Sigmoid colon (tissue), 7 donors: ENCODE data around the gene IFI35. TPM values are rescaled to one million over a fixed set of nuclear protein-coding genes. Genes with fewer than 3 reads are reported as not detected.

Experiments used
- DNase-seq: peaks from one replicate; pipeline ENCODE4 v3.0.0-alpha.2; 2019
- H3K27ac ChIP-seq, 4 donors: fragments of 200-600 bp; sonication (generic); one replicate each; pipeline ENCODE4 v1.5.1; 2016 to 2019; ENCODE audit warnings: mild to moderate bottlenecking in 1 of 4
- H3K27me3 ChIP-seq, 3 donors: fragments of 200-600 bp; sonication (generic); one replicate each; pipeline ENCODE4 v1.5.1; 2019; ENCODE audit warnings: mild to moderate bottlenecking in 1 of 3
- H3K36me3 ChIP-seq, 4 donors: fragments of 200-600 bp; sonication (generic); one replicate each; pipeline ENCODE4 v1.5.1; 2016 to 2019
- H3K4me1 ChIP-seq, 4 donors: fragments of 200-600 bp; sonication (generic); one replicate each; pipeline ENCODE4 v1.5.1; 2017 to 2019
- H3K4me3 ChIP-seq, 4 donors: fragments of 200-600 bp; sonication (generic); one replicate each; pipeline ENCODE4 v1.5.1; 2017 to 2019; ENCODE audit warnings: mild to moderate bottlenecking in 2 of 4, moderate library complexity in 1 of 4
- H3K9me3 ChIP-seq, 4 donors: fragments of 200-600 bp in 3 of 4; sonication (generic) in 3 of 4; one replicate each; pipeline versions ENCODE4 v1.5.1 to v1.6.1; 2013 to 2019
- EP300 ChIP-seq, 4 donors: sonication (generic); formaldehyde crosslinking; IDR thresholded peaks; one replicate each; pipeline ENCODE4 v1.6.1; 2017; ENCODE audit warnings: antibody characterized with exemption in 4 of 4
- POLR2A ChIP-seq, 2 donors: fragments of 450-650 bp; IDR thresholded peaks; one replicate each; pipeline ENCODE4 v1.6.1; 2016; ENCODE audit warnings: antibody characterized with exemption in 2 of 2, mild to moderate bottlenecking in 2 of 2, moderate library complexity in 2 of 2
- POLR2AphosphoS5 ChIP-seq, 4 donors: sonication (generic); formaldehyde crosslinking; IDR thresholded peaks; one replicate each; pipeline ENCODE4 v1.6.1; 2017; ENCODE audit warnings: antibody characterized with exemption in 4 of 4
- WGBS, 2 donors: extraction: QIAGEN DNeasy Blood & Tissue Kit; methylation state at CpG; one replicate each; pipeline ENCODE4 v1.1.7; 2013; 5-methylcytosine and 5-hydroxymethylcytosine counted together
- intact Hi-C: fragments of 100-400 bp; cut with DNase I; formaldehyde crosslinking; loops from one replicate; pipeline ENCODE4 v1.15.1; 2023
- polyA plus RNA-seq, 3 donors: library from polyadenylated mRNA; stranded (reverse); fragments of 200-250 nt; gene quantifications; one replicate each; pipeline ENCODE4 v1.2.3, GENCODE V29; 2013
- total RNA-seq, 4 donors: library from RNA; depleted of rRNA; stranded (reverse); fragments of >200 nt; gene quantifications; one replicate each; pipeline ENCODE4 v1.1.0, GENCODE V29; 2016
- TF ChIP-seq, protein P1 (sequence below), 4 experiments: fragments of 450-650 bp in 3 of 4; fragments of 200-600 bp in 1 of 4; IDR thresholded peaks; one replicate each; pipeline ENCODE4 v1.5.1; 2016 to 2019; ENCODE audit warnings: antibody characterized with exemption in 4 of 4, mild to moderate bottlenecking in 3 of 4, moderate library complexity in 2 of 4
- donor health status: healthy with polysubstance abuse.
- donor health status: Bipolar disorder and iron deficiency.
- donor health status: healthy.

The IFI35 gene
- total and polyA plus RNA-seq, 7 donors: 22.4 to 77.9 (median 48.6) TPM

DNA sequence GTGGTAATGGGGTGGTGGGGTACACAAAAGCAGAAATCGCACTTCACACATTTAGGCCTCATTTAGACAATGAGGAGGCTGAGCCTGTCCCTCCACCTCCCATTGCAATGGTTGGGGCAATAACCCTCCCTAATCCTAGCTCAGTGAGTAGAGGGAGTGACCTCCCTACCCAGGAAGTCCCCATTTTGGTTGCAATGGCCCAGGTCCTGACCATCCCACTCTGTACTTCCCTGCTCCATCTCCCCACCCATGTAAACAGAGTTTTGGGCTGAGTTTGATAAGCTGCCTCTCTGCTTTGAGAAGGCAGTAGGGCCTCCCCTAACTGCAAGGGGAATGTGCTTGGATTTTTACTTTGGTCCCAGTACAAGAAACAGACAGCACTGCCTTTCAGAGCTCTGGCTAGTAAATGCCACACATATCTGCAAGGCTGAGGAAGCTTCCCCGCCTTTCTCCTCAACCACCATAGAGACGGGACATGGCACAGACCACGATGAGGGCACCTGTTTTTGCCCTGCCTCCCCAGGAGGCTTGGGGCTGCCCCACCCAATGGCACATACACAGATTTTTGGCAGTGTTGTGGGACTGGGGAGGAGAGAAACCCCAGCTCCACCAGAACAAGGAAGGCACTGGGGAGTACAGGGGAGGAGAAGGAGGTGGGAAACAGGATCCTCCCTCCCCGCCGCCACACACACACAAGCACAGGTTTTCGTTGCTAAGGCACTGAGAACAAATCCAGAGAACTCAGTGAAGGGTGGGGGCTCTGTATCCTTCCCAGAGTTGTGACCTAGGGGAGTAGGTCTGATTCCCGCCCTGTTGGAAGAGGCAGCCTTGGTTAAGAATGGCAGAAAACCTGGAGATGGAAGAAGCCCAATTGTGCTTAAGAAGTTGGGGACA lies 8.3 kb downstream of the IFI35 start:
- Histone ChIP-seq H3K9me3 (no peaks in the 10 kb centered on the region), H3K27me3 (no peaks in the 10 kb centered on the region), H3K4me3 (no peak overlapping the region), H3K36me3 (peaks cover 10 to 63% (median 34%) of the 10 kb centered on the region in 4 donors), H3K4me1 (peaks cover 0 to 32% (median 29%) of the 10 kb centered on the region in 4 donors), H3K27ac (peak overlapping the region; percentile 43 to 67 (median 54))
- WGBS, 2 donors: 79 to 80% methylated on average over 8 of the region's 8 CpGs
- no peak for TF ChIP-seq POLR2AphosphoS5 (IDR thresholded peaks at IDR 0.05)
- TF ChIP-seq, protein P1, sequence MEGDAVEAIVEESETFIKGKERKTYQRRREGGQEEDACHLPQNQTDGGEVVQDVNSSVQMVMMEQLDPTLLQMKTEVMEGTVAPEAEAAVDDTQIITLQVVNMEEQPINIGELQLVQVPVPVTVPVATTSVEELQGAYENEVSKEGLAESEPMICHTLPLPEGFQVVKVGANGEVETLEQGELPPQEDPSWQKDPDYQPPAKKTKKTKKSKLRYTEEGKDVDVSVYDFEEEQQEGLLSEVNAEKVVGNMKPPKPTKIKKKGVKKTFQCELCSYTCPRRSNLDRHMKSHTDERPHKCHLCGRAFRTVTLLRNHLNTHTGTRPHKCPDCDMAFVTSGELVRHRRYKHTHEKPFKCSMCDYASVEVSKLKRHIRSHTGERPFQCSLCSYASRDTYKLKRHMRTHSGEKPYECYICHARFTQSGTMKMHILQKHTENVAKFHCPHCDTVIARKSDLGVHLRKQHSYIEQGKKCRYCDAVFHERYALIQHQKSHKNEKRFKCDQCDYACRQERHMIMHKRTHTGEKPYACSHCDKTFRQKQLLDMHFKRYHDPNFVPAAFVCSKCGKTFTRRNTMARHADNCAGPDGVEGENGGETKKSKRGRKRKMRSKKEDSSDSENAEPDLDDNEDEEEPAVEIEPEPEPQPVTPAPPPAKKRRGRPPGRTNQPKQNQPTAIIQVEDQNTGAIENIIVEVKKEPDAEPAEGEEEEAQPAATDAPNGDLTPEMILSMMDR (IDR thresholded peaks at IDR 0.05): no peak
- no peak for TF ChIP-seq EP300 (IDR thresholded peaks at IDR 0.05)
- peak; percentile 24 for DNase-seq
- intact Hi-C loops: no loop called here

DNA sequence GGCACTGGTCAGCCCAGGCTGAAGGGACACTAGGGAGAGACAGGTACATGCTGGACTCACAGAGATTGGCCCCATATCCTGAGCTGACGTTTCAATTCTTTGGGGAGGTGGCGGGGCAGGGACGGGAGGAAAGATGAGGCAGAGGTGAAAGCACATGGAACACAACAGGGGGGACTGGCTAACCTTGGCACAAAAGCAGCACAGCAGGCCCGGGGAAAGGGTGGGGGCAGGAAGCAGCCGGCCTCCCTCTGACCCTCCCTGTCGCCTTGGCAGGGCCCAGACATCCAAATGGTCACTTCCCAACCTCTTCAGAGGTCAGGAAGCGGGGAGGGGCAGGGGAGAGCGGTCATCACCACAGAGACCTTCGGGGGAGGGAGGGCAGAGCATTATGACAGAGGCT lies 9.0 kb downstream of the IFI35 start:
- peak; percentile 80 for DNase-seq
- H3K27me3 ChIP-seq: no peaks in the 10 kb centered on the region
- H3K4me1 ChIP-seq: peaks cover 0 to 34% (median 32%) of the 10 kb centered on the region in 4 donors
- 80 to 82% methylated on average over 9 of the region's 9 CpGs for WGBS, 2 donors
- no peak overlapping the region for H3K4me3 ChIP-seq
- peaks cover 10 to 63% (median 34%) of the 10 kb centered on the region in 4 donors for H3K36me3 ChIP-seq
- H3K27ac ChIP-seq: peak overlapping the region; percentile 43 to 67 (median 54)
- intact Hi-C loops: no loop called here
- H3K9me3 ChIP-seq: no peaks in the 10 kb centered on the region
- peak in 2 of 4 donors; percentile 31 for TF ChIP-seq POLR2AphosphoS5 (IDR thresholded peaks at IDR 0.05)
- TF ChIP-seq, protein P1 (IDR thresholded peaks at IDR 0.05): no peak

DNA sequence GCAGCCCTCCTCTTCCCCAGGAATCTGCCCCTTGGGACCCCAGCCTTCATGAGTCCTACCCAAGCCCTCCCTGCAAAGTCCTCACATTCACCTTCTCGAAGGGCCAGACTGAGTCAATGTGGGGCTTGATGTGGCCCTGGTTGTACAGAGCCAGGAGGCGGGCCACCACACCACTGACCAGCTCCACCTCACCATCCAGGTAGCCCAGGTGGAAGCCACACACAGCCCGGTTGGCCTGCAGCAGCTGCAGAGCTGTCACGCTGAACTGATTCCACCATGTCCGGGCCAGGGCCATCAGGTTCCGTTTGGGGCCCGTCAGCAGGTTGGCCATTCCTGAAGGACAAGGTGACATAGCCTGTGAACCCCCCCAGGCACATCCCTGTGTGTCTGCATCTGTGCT lies 9.6 kb downstream of the IFI35 start:
- intact Hi-C loops: no loop called here
- peaks cover 0 to 39% (median 37%) of the 10 kb centered on the region in 4 donors for H3K4me1 ChIP-seq
- 90 to 95% methylated on average over 7 of the region's 7 CpGs for WGBS, 2 donors
- no peak for TF ChIP-seq EP300 (IDR thresholded peaks at IDR 0.05)
- no peak for TF ChIP-seq POLR2A (IDR thresholded peaks at IDR 0.05)
- TF ChIP-seq, protein P1 (IDR thresholded peaks at IDR 0.05): no peak
- TF ChIP-seq POLR2AphosphoS5 (IDR thresholded peaks at IDR 0.05): no peak
- H3K9me3 ChIP-seq: no peaks in the 10 kb centered on the region
- no peak overlapping the region for H3K4me3 ChIP-seq
- H3K27ac ChIP-seq: peak overlapping the region; percentile 43 to 67 (median 54)
- no peaks in the 10 kb centered on the region for H3K27me3 ChIP-seq
- DNase-seq: no peak
- H3K36me3 ChIP-seq: peaks cover 10 to 63% (median 34%) of the 10 kb centered on the region in 4 donors

DNA sequence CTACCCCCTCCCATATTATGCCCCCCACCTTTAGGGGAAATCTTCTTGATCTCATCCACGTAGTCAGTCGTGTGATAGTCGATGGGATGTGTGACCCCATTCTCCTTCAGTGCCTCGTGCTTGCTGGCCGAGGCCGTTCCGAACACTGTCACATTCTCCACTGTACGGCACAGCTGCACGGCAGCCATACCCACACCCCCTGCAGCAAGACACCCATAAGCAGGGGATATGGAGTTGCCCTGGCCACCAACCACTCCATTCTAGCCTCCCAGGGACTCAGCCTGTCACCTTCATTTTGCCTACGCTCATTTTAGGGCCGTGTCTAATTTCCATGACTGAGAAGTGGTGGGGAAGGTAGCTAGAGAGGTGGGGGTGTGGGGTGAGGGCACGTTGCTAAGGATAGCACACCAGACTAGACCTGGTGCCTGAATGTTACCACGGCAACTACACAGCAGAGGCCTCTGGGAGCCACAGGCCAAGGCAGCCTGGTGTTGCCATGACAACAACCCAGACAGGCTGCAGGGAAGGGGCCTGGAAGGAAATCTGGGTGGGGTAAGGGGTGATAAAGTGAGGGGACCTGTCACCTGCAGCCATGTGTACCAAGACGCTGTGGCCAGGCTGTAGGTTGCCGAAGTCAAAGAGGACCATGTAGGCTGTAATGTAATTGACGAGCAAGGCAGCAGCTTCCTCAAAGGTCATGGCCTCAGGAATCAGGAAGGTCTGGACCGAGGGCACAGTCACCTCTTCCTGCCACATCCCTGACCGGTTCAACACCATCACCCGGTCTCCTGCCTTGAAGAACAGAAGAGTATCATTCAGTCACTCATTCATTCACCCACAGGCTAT lies 11.6 kb downstream of the IFI35 start:
- H3K36me3 ChIP-seq: peaks cover 5 to 51% (median 30%) of the 10 kb centered on the region in 4 donors
- H3K27ac ChIP-seq: peak overlapping the region; percentile 81 to 95 (median 90)
- H3K27me3 ChIP-seq: no peaks in the 10 kb centered on the region
- peaks cover 0 to 46% (median 43%) of the 10 kb centered on the region in 4 donors for H3K4me1 ChIP-seq
- intact Hi-C loops: no loop called here
- DNase-seq: no peak
- WGBS, 2 donors: 74 to 84% methylated on average over 19 of the region's 19 CpGs
- TF ChIP-seq POLR2A (IDR thresholded peaks at IDR 0.05) (no peak), EP300 (IDR thresholded peaks at IDR 0.05) (no peak), POLR2AphosphoS5 (IDR thresholded peaks at IDR 0.05) (no peak)
- TF ChIP-seq, protein P1 (IDR thresholded peaks at IDR 0.05): no peak
- H3K9me3 ChIP-seq: no peaks in the 10 kb centered on the region
- H3K4me3 ChIP-seq: no peak overlapping the region
